Lower lobe of right lung (tissue), 2 donors: ENCODE results near the gene CCNF. TPM values are rescaled to one million over a fixed set of nuclear protein-coding genes. Genes with fewer than 3 reads are reported as not detected.

Source experiments
- ATAC-seq, 2 donors: fragments of 200-7000 bp; cut with Tn5 transposase; one replicate each; pipeline ENCODE4 v1.9.1; 2020 to 2022; ENCODE audit warnings: mild to moderate bottlenecking in 2 of 2, moderate library complexity in 2 of 2
- DNase-seq: peaks from one replicate; pipeline ENCODE4 v3.0.0-alpha.2; 2020
- H3K27ac ChIP-seq: fragments of 200-600 bp; one replicate; pipeline ENCODE4 v1.8.0; 2022
- H3K27me3 ChIP-seq: fragments of 200-600 bp; one replicate; pipeline ENCODE4 v1.8.0; 2022; ENCODE audit warnings: low read depth
- H3K36me3 ChIP-seq: fragments of 200-600 bp; one replicate; pipeline ENCODE4 v1.8.0; 2022; ENCODE audit warnings: mild to moderate bottlenecking
- H3K4me1 ChIP-seq: fragments of 200-600 bp; one replicate; pipeline ENCODE4 v1.8.0; 2022
- H3K4me3 ChIP-seq: fragments of 200-600 bp; one replicate; pipeline ENCODE4 v1.8.0; 2022; ENCODE audit warnings: mild to moderate bottlenecking
- H3K9me3 ChIP-seq: fragments of 200-600 bp; one replicate; pipeline ENCODE4 v1.8.0; 2022
- intact Hi-C: fragments of 100-400 bp; cut with DNase I; formaldehyde crosslinking; loops from one replicate; pipeline ENCODE4 v1.11.0; 2022
- total RNA-seq: library from RNA; stranded (reverse); fragmentation: NEBNext Ultra II Directional; extraction: Animal tissue kit (Norgen Biotek cat#: 25700); gene quantifications from one replicate; pipeline ENCODE4 v1.2.1, GENCODE V29; 2021
- TF ChIP-seq, protein P1 (sequence below): fragments of 200-600 bp; IDR thresholded peaks from one replicate; pipeline ENCODE4 v1.8.0; 2022; ENCODE audit warnings: antibody characterized with exemption, mild to moderate bottlenecking
- donor health status: DM: no; HTN: yes; CAD: no; lungs with severe emphysema.

Gene CCNF
- total RNA-seq, 1 donor from 2014 or later, result 3.4 TPM

GRCh38 chr16:2455081-2455845, 26.0 kb downstream of the CCNF start:
- Histone ChIP-seq H3K27ac (no peak overlapping the region), H3K4me1 (peaks cover 12% of the 10 kb centered on the region), H3K27me3 (no peaks in the 10 kb centered on the region), H3K9me3 (no peaks in the 10 kb centered on the region), H3K4me3 (no peak overlapping the region), H3K36me3 (peaks cover 13% of the 10 kb centered on the region)
- intact Hi-C loops, result no loop called here
- no peak for ATAC-seq
- no peak for DNase-seq
- TF ChIP-seq, protein P1, sequence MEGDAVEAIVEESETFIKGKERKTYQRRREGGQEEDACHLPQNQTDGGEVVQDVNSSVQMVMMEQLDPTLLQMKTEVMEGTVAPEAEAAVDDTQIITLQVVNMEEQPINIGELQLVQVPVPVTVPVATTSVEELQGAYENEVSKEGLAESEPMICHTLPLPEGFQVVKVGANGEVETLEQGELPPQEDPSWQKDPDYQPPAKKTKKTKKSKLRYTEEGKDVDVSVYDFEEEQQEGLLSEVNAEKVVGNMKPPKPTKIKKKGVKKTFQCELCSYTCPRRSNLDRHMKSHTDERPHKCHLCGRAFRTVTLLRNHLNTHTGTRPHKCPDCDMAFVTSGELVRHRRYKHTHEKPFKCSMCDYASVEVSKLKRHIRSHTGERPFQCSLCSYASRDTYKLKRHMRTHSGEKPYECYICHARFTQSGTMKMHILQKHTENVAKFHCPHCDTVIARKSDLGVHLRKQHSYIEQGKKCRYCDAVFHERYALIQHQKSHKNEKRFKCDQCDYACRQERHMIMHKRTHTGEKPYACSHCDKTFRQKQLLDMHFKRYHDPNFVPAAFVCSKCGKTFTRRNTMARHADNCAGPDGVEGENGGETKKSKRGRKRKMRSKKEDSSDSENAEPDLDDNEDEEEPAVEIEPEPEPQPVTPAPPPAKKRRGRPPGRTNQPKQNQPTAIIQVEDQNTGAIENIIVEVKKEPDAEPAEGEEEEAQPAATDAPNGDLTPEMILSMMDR, result no peak

DNA sequence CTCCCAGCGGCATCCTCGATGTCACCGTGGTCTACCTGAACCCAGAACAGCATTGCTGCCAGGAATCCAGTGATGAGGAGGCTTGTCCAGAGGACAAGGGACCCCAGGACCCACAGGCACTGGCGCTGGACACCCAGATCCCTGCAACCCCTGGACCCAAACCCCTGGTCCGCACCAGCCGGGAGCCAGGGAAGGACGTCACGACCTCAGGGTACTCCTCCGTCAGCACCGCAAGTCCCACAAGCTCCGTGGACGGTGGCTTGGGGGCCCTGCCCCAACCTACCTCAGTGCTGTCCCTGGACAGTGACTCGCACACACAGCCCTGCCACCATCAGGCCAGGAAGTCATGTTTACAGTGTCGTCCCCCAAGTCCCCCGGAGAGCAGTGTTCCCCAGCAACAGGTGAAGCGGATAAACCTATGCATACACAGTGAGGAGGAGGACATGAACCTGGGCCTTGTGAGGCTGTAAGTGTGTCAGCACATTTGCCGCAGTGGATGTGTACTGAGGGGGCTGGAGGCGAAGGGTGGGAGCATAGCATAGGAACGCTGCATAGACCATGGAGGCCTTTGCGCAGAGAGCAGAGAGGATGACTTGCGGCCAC, 27.4 kb downstream of the CCNF start:
- DNase-seq (no peak), ATAC-seq (no peak)
- Histone ChIP-seq H3K4me1 (peaks cover 16% of the 10 kb centered on the region), H3K9me3 (no peaks in the 10 kb centered on the region), H3K36me3 (peaks cover 13% of the 10 kb centered on the region), H3K27me3 (no peaks in the 10 kb centered on the region), H3K4me3 (no peak overlapping the region), H3K27ac (no peak overlapping the region)
- TF ChIP-seq, protein P1, result no peak
- intact Hi-C loops, result no loop called here

DNA sequence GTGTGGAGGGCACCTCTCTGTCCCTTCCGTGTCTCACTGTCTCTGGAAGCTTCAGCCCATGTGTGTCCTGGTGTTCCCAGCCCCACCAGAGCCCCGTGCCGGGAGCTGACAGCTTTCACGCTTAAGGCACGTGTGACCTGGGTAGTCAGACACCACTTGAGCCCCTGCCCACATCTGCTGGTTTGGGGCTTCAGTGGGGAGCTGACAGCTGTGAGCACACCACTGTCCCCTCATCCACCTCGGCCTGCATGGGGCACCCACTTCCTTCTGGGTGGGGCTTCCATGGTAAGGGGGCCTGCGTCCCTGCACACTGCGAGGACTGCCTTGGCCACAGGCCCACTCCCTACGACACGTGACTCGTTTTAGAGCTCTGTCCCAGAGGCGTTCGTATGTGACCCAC, 28.0 kb downstream of the CCNF start:
- no peak overlapping the region for H3K27ac ChIP-seq
- H3K36me3 ChIP-seq, result peaks cover 13% of the 10 kb centered on the region
- peaks cover 16% of the 10 kb centered on the region for H3K4me1 ChIP-seq
- intact Hi-C loops, result no loop called here
- TF ChIP-seq, protein P1, result no peak
- no peaks in the 10 kb centered on the region for H3K9me3 ChIP-seq
- no peak for DNase-seq
- ATAC-seq, result no peak
- no peak overlapping the region for H3K4me3 ChIP-seq
- H3K27me3 ChIP-seq, result no peaks in the 10 kb centered on the region

DNA sequence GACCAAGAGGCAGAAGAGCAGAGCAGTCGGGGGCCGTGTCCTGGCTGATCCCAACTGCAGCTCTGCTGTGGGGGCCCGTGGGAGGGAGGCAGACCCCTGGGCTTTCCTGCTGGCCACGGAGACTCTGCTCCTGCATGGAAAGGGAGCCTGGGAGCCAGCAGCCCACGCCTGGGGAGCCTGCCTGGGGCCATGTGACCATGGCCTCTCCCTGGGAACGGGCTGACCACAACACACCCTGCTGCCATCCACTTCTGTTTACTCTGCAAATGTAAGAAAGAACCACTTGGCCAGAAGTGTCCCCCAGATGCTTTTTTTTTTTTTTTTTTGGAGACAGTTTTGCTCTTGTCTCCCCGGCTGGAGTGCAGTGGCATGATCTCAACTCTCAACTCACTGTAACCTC, 28.7 kb downstream of the CCNF start:
- intact Hi-C loops, result no loop called here
- Histone ChIP-seq H3K27me3 (no peaks in the 10 kb centered on the region), H3K36me3 (peaks cover 13% of the 10 kb centered on the region), H3K9me3 (no peaks in the 10 kb centered on the region), H3K4me1 (peaks cover 16% of the 10 kb centered on the region), H3K4me3 (no peak overlapping the region), H3K27ac (no peak overlapping the region)
- DNase-seq (no peak), ATAC-seq (peak; percentile 20)
- TF ChIP-seq, protein P1, result no peak

GRCh38 chr16:2458887-2459646, 29.8 kb downstream of the CCNF start:
- Histone ChIP-seq H3K4me1 (peaks cover 16% of the 10 kb centered on the region), H3K36me3 (peaks cover 4% of the 10 kb centered on the region), H3K9me3 (no peaks in the 10 kb centered on the region), H3K4me3 (peak overlapping the region; percentile 67), H3K27ac (no peak overlapping the region), H3K27me3 (no peaks in the 10 kb centered on the region)
- TF ChIP-seq, protein P1, result no peak
- DNase-seq, result no peak
- ATAC-seq, result peak in 1 of 2 donors; percentile 3
- intact Hi-C loops, result no loop called here
